ENCODE data around the gene ELFN2.
"Not testable (repeated sequence)": the region's sequence is repeated elsewhere in the genome, so short reads cannot be mapped to it uniquely, and the experiment has no call there.

The ELFN2 gene

DNA sequence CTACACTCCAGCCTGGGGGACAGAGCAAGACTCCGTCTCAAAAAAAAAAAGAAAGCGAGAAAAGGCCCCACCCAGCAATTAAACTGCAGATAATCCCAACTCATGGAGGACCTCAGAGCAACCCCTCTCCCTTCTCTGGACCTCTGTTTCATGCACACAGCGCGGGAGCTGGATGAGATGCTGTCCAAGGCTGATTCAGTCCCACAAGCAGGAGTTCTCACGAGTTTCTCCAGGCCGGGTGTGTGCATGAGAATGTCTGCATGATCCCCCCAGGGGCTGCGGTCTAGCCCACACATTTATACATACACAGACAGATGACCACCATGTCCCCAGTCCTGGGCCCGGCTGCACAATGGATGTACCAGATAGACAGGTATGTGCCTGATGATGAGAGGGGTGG, 19.4 kb downstream of the ELFN2 start:
- DNase-seq: no peak

- DNase-seq: no peak
These were observed 20.6 kb downstream of the ELFN2 start for GRCh38 chr22:37406441-37407235.

- DNase-seq: no peak
These were observed 23.2 kb downstream of the ELFN2 start for GRCh38 chr22:37404091-37404490.

DNA sequence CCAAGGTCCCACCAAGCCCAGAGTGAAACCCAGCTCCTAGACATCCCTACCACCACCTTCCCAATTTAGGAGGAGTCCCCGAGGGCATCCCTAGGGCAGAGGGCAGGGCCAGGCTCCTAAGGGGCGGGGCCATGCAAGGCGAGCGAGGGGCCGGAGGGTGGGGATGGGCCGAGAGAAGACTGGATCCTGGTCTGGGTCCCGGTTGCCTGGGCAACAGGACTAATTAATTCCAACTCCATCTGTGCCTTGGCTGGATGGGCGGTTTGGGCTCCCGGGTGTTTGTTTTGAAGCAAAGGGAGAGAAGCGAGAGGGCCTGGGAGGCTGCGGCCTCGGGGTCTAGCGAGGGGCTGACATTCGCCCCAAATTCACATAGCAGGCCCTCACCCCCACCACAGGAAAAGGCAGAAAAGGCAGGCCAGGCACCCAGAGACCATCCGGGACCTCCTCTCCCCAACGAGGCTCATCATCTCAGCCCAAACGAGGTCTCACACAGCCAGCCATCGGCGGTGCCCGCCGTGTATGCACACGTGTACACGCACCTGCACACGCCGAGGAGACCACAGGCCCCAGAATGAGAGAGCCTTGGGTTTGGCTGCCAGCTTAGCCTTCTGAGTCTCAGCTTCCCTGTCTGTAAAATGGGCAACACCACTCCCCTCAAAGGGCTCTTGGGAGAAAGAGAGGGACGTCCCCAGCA, 23.9 kb downstream of the ELFN2 start:
- DNase-seq: no peak

DNA sequence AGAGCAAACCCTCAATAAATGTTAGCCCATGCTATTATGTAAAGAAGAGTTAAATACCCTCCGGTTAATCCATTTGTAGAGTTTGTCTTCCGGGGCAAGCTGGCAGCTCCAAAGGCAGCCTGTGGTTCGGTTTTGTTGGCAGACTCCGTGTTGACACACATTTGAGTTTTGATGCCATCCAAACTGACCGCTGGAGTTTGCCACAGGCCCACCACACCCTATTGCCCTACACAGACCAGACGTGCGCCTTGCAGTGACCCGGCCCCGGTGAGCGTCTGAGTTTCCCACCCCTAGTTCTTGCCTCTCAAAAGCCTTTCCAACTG, 25.1 kb downstream of the ELFN2 start:
- DNase-seq: no peak

GRCh38 chr22:37401401-37402183, 25.7 kb downstream of the ELFN2 start:
- no peak for DNase-seq

GRCh38 chr22:37400719-37401118, 26.6 kb downstream of the ELFN2 start:
- DNase-seq: no peak

- DNase-seq: not testable (repeated sequence)
These were observed 27.8 kb downstream of the ELFN2 start for GRCh38 chr22:37399457-37399856.

- no peak for DNase-seq
These were observed 30.1 kb downstream of the ELFN2 start for GRCh38 chr22:37397226-37397625.

GRCh38 chr22:37396488-37397084, 30.7 kb downstream of the ELFN2 start:
- DNase-seq: no peak

GRCh38 chr22:37394341-37394740, 32.9 kb downstream of the ELFN2 start:
- no peak for DNase-seq

GRCh38 chr22:37393746-37394145, 33.5 kb downstream of the ELFN2 start:
- no peak for DNase-seq

DNA sequence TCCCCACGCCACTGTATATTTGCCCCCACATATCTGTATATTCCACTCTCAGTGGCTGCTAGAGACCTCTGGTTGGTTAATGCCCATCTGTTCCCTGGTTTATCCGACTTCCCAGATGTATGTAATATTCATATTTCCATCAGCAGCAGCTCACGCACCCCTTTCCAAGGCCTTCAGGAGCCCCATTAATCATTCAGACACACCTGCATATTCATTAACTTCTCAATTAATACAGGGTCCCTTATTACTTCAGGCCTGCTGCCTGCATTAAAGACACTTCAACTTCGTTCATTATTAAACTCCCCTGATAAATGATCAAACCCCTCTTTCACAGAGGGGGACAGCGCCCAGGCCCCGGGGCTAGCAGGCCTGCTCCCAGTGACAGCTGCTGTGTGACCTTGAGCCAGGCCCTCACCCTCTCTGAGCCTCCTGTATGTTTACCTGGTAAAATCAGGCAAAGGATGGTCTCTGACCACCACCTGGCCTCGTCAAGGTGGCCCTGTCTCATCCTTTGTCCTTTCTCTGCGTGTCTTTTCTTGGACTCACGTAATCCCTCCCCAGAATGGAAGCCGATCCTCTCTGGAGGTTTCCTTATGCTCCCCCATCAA, 34.5 kb downstream of the ELFN2 start:
- no peak for DNase-seq

DNA sequence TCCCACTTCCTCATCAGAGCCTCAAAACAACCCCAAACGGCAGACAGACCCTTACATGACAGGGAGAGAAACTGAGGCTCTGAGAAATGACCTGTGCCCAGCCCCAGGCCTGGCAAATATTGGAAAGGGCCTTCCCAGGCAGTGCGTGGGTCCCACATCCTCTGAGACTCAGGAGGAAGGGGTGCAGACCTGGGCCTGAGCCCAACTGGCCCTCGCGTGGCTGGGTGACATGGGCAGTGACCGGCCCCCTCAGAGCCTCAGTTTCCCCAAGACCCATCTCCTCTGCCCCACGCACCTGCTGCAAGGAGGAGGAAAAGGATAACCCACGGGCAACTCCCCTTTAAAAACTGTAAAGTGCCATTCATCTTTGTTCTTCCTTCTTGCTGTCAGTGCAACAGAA, 35.6 kb downstream of the ELFN2 start:
- DNase-seq: no peak

- no peak for DNase-seq
These were observed 37.2 kb downstream of the ELFN2 start for GRCh38 chr22:37390075-37390474.

- DNase-seq: no peak
These were observed 38.7 kb downstream of the ELFN2 start for GRCh38 chr22:37388538-37388937.

DNA sequence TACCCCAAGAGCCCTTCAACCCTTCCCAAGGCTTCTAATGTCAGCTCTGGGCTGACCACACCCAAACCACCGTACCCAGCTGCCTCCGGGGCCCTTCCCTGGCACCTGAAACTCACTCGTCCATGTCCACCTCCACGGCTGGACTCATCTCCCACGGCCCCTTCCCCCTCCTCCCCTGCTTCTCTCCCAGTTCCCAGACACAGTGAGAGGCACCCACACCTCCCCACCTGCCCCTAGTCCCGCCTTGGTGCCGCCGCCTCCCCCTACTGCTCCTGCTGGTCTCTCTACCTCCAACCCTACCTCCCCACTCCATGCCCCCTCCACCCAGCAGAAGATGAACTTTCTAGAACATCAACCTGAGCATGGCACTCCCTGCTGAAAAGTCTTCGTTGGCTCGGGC, 39.5 kb downstream of the ELFN2 start:
- no peak for DNase-seq

GRCh38 chr22:37386441-37386840, 40.8 kb downstream of the ELFN2 start:
- no peak for DNase-seq

- no peak for DNase-seq
These were observed 42.6 kb downstream of the ELFN2 start for GRCh38 chr22:37384691-37385090.

DNA sequence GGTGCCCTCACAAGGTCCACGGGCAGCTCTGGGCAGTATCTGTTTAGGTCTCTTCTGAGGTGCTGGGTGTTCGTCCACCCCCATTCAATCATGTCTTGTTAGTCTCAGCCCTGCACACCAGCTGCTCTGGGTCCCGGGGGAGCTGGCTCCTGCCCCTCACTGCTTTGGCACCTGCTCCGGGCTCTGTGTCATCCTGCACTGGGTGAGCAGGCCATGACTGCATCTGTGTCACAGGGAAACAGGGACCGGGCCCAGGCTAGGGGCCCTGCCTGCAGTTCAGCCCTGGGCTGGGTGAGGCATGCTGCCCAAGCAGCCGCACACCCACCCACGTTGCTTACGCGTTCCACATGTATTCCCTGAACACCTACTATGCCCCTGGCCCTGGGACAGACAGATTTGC, 43.9 kb downstream of the ELFN2 start:
- DNase-seq: no peak

- DNase-seq: no peak
These were observed 45.8 kb downstream of the ELFN2 start for GRCh38 chr22:37381489-37381888.

- no peak for DNase-seq
These were observed 47.6 kb downstream of the ELFN2 start for GRCh38 chr22:37379722-37380121.

- no peak for DNase-seq
These were observed 48.2 kb downstream of the ELFN2 start for GRCh38 chr22:37379085-37379484.

All from activated effector memory CD4-positive, alpha-beta T cell treated with anti-CD3 and anti-CD28 coated beads, Interleukin-2, amount 50 U/mL, for 16 hours (primary cell).